NCI-H1092 treated with DMSO at 0.1 percent for 48 hours (cell line): Measurements from ENCODE around the gene RBMXL3.

Experiments
- DNase-seq: peaks from one replicate; lab custom pipeline; 2025; lab: John Stamatoyannopoulos, UW

The RBMXL3 gene

GRCh38 chrX:115233497-115234455 lies 44.6 kb downstream of the RBMXL3 start, which contains the start of gene LRCH2:
TSS of gene LRCH2 (minus strand) at chrX:115234096. CDS start at chrX:115234041, 55 bp downstream.
- DNase-seq: peak; percentile 70

GRCh38 chrX:115234461-115234860 lies 45.3 kb downstream of the RBMXL3 start:
- DNase-seq: no peak

- no peak for DNase-seq
These were observed 47.4 kb downstream of the RBMXL3 start for GRCh38 chrX:115236560-115236959.

- no peak for DNase-seq
These were observed 47.8 kb downstream of the RBMXL3 start for GRCh38 chrX:115237056-115237455.
